OCI-LY3 (cell line): ENCODE results near the gene JPT2.

ENCODE experiments used
- H2AFZ ChIP-seq: fragments of 200-600, 300-600 bp; shearing (Covaris generic); 2 replicates; pipeline ENCODE4 v1.6.0; 2014; ENCODE audit warnings: antibody characterized with exemption, low read depth, low read length
- H3K27ac ChIP-seq: fragments of 200-600, 300-600 bp; sonication (generic); 2 replicates; pipeline ENCODE4 v1.5.1; 2014; ENCODE audit warnings: mild to moderate bottlenecking, low read length, moderate library complexity, mixed read lengths
- H3K27me3 ChIP-seq: fragments of 200-600, 300-600 bp; sonication (generic); 2 replicates; pipeline ENCODE4 v1.6.1; 2014; ENCODE audit warnings: low read depth, low read length, mixed read lengths
- H3K36me3 ChIP-seq: fragments of 200-600, 300-600 bp; sonication (generic); replicated peaks from 2 replicates; pipeline ENCODE3; 2014; ENCODE audit warnings: low read depth, low read length, mixed read lengths
- H3K4me1 ChIP-seq: fragments of 300-600, 200-600 bp; sonication (generic); 2 replicates; pipeline ENCODE4 v1.6.1; 2014; ENCODE audit warnings: low read length, mixed read lengths
- H3K4me2 ChIP-seq: fragments of 200-600, 300-600 bp; sonication (generic); 2 replicates; pipeline ENCODE4 v1.6.1; 2014; ENCODE audit warnings: low read length, mixed read lengths
- H3K4me3 ChIP-seq: fragments of 300-600, 200-600 bp; sonication (generic); 2 replicates; pipeline ENCODE4 v1.5.1; 2014; ENCODE audit warnings: antibody characterized with exemption, mild to moderate bottlenecking, low read length, moderate library complexity
- H3K79me2 ChIP-seq: fragments of 300-600, 200-600 bp; shearing (Covaris generic); 2 replicates; pipeline ENCODE4 v1.6.1; 2014; ENCODE audit warnings: mild to moderate bottlenecking, low read length, mixed read lengths
- H3K9ac ChIP-seq: fragments of 300-600, 200-600 bp; shearing (Covaris generic); 2 replicates; pipeline ENCODE4 v1.6.0; 2014; ENCODE audit warnings: mild to moderate bottlenecking, low read length, moderate library complexity
- H3K9me3 ChIP-seq: fragments of 200-600, 300-600 bp; shearing (Covaris generic); 2 replicates; pipeline ENCODE4 v1.6.1; 2014; ENCODE audit warnings: low read length, mixed read lengths; ENCODE audit not compliant: insufficient read depth
- H4K20me1 ChIP-seq: fragments of 200-600, 300-600 bp; sonication (generic); 2 replicates; pipeline ENCODE4 v1.6.1; 2016; ENCODE audit warnings: low read length, mixed read lengths; ENCODE audit not compliant: insufficient read depth
- CTCF ChIP-seq: fragments of 200-600, 300-600 bp; sonication (generic); IDR thresholded peaks from 2 replicates; pipeline ENCODE4 v1.5.1; 2014; ENCODE audit warnings: antibody characterized with exemption, low read length, low read depth
- EZH2phosphoT487 ChIP-seq: fragments of 200-600 bp; shearing (Covaris generic); IDR thresholded peaks from 2 replicates; pipeline ENCODE4 v1.6.1; 2018; ENCODE audit warnings: antibody characterized with exemption, mixed run types, low read depth

Gene JPT2

GRCh38 chr16:1651094-1651973, 26.7 kb upstream of the JPT2 start:
- Histone ChIP-seq H3K9ac (no peak overlapping the region), H3K4me1 (no peaks in the 10 kb centered on the region), H4K20me1 (no peaks in the 10 kb centered on the region), H3K27ac (no peak overlapping the region), H3K27me3 (no peaks in the 10 kb centered on the region), H3K4me2 (no peak overlapping the region), H2AFZ (no peak overlapping the region), H3K9me3 (no peaks in the 10 kb centered on the region), H3K36me3 (peaks cover 29% of the 10 kb centered on the region), H3K79me2 (peaks cover 6% of the 10 kb centered on the region; the same call in 1 of the 2 replicates), H3K4me3 (no peak overlapping the region)
- no peak for TF ChIP-seq CTCF
- no peak for TF ChIP-seq EZH2phosphoT487

DNA sequence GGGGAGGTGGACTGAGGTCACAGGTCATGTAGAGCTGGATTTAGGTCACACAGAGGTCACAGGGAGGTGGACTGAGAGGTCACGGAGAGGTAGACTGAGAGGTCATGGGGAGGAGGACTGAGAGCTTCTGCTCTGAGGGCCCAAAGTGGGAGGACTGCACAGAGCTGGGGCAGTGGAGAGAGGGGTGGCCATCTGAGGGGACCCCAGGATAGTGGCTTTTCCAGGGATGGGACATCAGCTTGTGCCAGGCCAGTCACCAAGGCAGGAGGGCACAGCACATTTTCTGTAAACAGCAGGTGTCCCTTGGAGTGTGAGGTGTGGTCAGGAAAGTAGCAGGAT, 26.1 kb upstream of the JPT2 start:
- H3K79me2 ChIP-seq = peaks cover 6% of the 10 kb centered on the region; the same call in 1 of the 2 replicates
- H3K36me3 ChIP-seq = peaks cover 26% of the 10 kb centered on the region
- H3K27me3 ChIP-seq = no peaks in the 10 kb centered on the region
- H3K4me2 ChIP-seq = no peak overlapping the region
- no peak overlapping the region for H2AFZ ChIP-seq
- no peak overlapping the region for H3K4me3 ChIP-seq
- no peak overlapping the region for H3K9ac ChIP-seq
- no peaks in the 10 kb centered on the region for H3K9me3 ChIP-seq
- H3K27ac ChIP-seq = no peak overlapping the region
- no peaks in the 10 kb centered on the region for H4K20me1 ChIP-seq
- no peaks in the 10 kb centered on the region for H3K4me1 ChIP-seq
- no peak for TF ChIP-seq EZH2phosphoT487
- TF ChIP-seq CTCF = no peak

- H3K9me3 ChIP-seq = no peaks in the 10 kb centered on the region
- H3K9ac ChIP-seq = no peak overlapping the region
- peaks cover 6% of the 10 kb centered on the region; the same call in 1 of the 2 replicates for H3K79me2 ChIP-seq
- no peaks in the 10 kb centered on the region for H3K4me1 ChIP-seq
- H3K36me3 ChIP-seq = peaks cover 22% of the 10 kb centered on the region
- H3K4me3 ChIP-seq = no peak overlapping the region
- TF ChIP-seq EZH2phosphoT487 (no peak), CTCF (no peak)
- no peak overlapping the region for H3K4me2 ChIP-seq
- no peak overlapping the region for H3K27ac ChIP-seq
- H2AFZ ChIP-seq = no peak overlapping the region
- no peaks in the 10 kb centered on the region for H4K20me1 ChIP-seq
- no peaks in the 10 kb centered on the region for H3K27me3 ChIP-seq
Measured at GRCh38 chr16:1653023-1653422, 25.1 kb upstream of the JPT2 start.

GRCh38 chr16:1654505-1655268, 23.4 kb upstream of the JPT2 start:
- H4K20me1 ChIP-seq = no peaks in the 10 kb centered on the region
- no peaks in the 10 kb centered on the region for H3K27me3 ChIP-seq
- no peak overlapping the region for H3K4me2 ChIP-seq
- H3K27ac ChIP-seq = no peak overlapping the region
- no peak overlapping the region for H3K9ac ChIP-seq
- no peaks in the 10 kb centered on the region for H3K9me3 ChIP-seq
- no peaks in the 10 kb centered on the region for H3K4me1 ChIP-seq
- TF ChIP-seq EZH2phosphoT487 (no peak), CTCF (no peak)
- H3K4me3 ChIP-seq = no peak overlapping the region
- H3K79me2 ChIP-seq = peaks cover 3% of the 10 kb centered on the region; the same call in 1 of the 2 replicates
- no peak overlapping the region for H2AFZ ChIP-seq
- peaks cover 22% of the 10 kb centered on the region for H3K36me3 ChIP-seq
